ENCODE data around the gene MATN1. TPM values are rescaled to one million over a fixed set of nuclear protein-coding genes. Genes with fewer than 3 reads are reported as not detected.

Gene MATN1
- total RNA-seq, 2 experiments from 2014 or later = 0.28 to 0.42 TPM

DNA sequence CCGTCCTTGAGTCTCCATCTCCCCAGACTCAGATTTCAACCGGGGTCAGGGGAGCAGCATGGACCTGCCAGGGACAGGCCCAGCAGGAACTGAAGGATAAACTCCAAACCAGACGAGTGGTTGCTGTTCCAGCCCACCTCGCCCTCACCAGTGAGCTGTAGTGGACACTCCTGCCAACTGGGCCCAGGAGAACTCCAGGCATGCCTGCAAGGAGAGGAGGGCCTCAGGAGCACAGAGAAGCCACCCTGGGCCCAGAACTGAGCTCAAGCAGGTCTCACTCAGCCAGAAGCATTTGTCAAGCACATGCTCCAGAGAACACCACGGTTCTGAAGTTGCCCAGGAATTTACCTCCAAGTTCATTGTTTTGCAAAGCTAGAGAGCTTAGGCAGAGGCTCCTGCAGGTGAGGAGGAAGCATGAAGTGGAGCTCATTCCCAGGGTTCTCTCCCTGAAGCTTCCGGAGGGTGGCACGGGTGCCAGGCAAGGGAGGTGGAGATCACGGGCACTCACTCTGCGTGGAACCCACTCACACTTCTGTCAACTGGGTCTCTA lies 61.0 kb downstream of the MATN1 start:
- H3K79me2 ChIP-seq (ENCODE audit: insufficient read depth, low read depth, low read length) = no peaks in the 10 kb centered on the region
- no peaks in the 10 kb centered on the region for H3K9me2 ChIP-seq (ENCODE audit: insufficient read depth, low read length)
- H3K36me3 ChIP-seq (ENCODE audit: insufficient read depth, low read length) = no peaks in the 10 kb centered on the region
- no peaks in the 10 kb centered on the region for H3K9me3 ChIP-seq (ENCODE audit: low read length)
- CTCF ChIA-PET (ENCODE audit: unreplicated experiment) = interaction anchor here (0.6 kb wide), 1 partner anchor 56 kb away, joined by 4 read pairs; no protein-coding TSS in a partner anchor
- no peaks in the 10 kb centered on the region for H4K20me1 ChIP-seq (ENCODE audit: insufficient read depth, low read length)
- H2AFZ ChIP-seq (ENCODE audit: low read length) = no peak overlapping the region
- no peak for TF ChIP-seq CTCF (conservative IDR thresholded peaks at IDR 0.05; ENCODE audit: low read length)
- TF ChIP-seq EZH2phosphoT487 (IDR thresholded peaks at IDR 0.05; ENCODE audit: borderline replicate concordance, low read depth, low read length) = no peak
- no peak overlapping the region for H3K4me3 ChIP-seq (ENCODE audit: low read depth, low read length, poor library complexity, severe bottlenecking)
- POLR2A ChIA-PET = no interaction called here
- no peak overlapping the region for H3K4me2 ChIP-seq (ENCODE audit: low read length)
- H3K4me1 ChIP-seq (ENCODE audit: insufficient read depth, low read length, poor library complexity, severe bottlenecking) = no peaks in the 10 kb centered on the region
- no peak overlapping the region for H3K27ac ChIP-seq (ENCODE audit: low read depth, low read length, poor library complexity, severe bottlenecking)
- no peak for DNase-seq (ENCODE audit: low spot score)
- intact Hi-C loops (cut with micrococcal nuclease; ENCODE audit: unreplicated experiment) = no loop called here
- BruUV-seq (replicated peaks) = no TSS peak

GRCh38 chr1:30661311-30661710 lies 62.1 kb downstream of the MATN1 start:
- no peak for TF ChIP-seq CTCF (conservative IDR thresholded peaks at IDR 0.05; ENCODE audit: low read length)
- no peak for TF ChIP-seq EZH2phosphoT487 (IDR thresholded peaks at IDR 0.05; ENCODE audit: borderline replicate concordance, low read depth, low read length)
- Histone ChIP-seq H3K79me2 (ENCODE audit: insufficient read depth, low read depth, low read length) (no peaks in the 10 kb centered on the region), H3K4me1 (ENCODE audit: insufficient read depth, low read length, poor library complexity, severe bottlenecking) (no peaks in the 10 kb centered on the region), H3K27ac (ENCODE audit: low read depth, low read length, poor library complexity, severe bottlenecking) (no peak overlapping the region), H3K9me2 (ENCODE audit: insufficient read depth, low read length) (no peaks in the 10 kb centered on the region), H3K4me2 (ENCODE audit: low read length) (no peak overlapping the region), H3K9me3 (ENCODE audit: low read length) (no peaks in the 10 kb centered on the region), H2AFZ (ENCODE audit: low read length) (no peak overlapping the region), H4K20me1 (ENCODE audit: insufficient read depth, low read length) (no peaks in the 10 kb centered on the region), H3K4me3 (ENCODE audit: low read depth, low read length, poor library complexity, severe bottlenecking) (no peak overlapping the region), H3K36me3 (ENCODE audit: insufficient read depth, low read length) (no peaks in the 10 kb centered on the region)
- CTCF ChIA-PET (ENCODE audit: unreplicated experiment) = no interaction called here
- DNase-seq (ENCODE audit: low spot score) = no peak
- intact Hi-C loops (cut with micrococcal nuclease; ENCODE audit: unreplicated experiment) = no loop called here
- BruUV-seq (replicated peaks) = no TSS peak
- POLR2A ChIA-PET = no interaction called here

Small RNAs within 50 kb of the gene (microRNA-seq; reads per million reads assigned to microRNA genes)
- 5.3 reads per million for gene MIR4420 (ENCODE audit: borderline replicate concordance)

Small RNAs within 50 kb of the gene (small RNA-seq; reads per million reads assigned to genes)
- gene MIR4420 = not detected

Other genes with a start within 250 kb of the MATN1 start
- 91.2 and 113 TPM in 2 replicates for gene LAPTM5, start 34.2 kb upstream of the MATN1 start, total RNA-seq (2014; rRNA removed; shearing (Covaris generic))
- gene LAPTM5, start 34.2 kb upstream of the MATN1 start, total RNA-seq (2022) = 137 and 163 TPM in 2 replicates
- gene SDC3, start 185.2 kb upstream of the MATN1 start, total RNA-seq (2014; rRNA removed; shearing (Covaris generic)) = not detected in 2 replicates
- gene SDC3, start 185.2 kb upstream of the MATN1 start, total RNA-seq (2022) = 0.50 TPM in 1 of 2 replicates, not detected in the other

All from OCI-LY7 (cell line).